GM19455 (cell line): ENCODE data around the gene STRN.
"Not testable (repeated sequence)": the region's sequence is repeated elsewhere in the genome, so short reads cannot be mapped to it uniquely, and the experiment has no call there.

Experiments used
- ATAC-seq: cut with Tn5 transposase; IDR thresholded peaks from one replicate; pipeline ENCODE4 v1.9.1; 2021; ENCODE audit not compliant: unreplicated experiment

The STRN gene

GRCh38 chr2:36849265-36849664 is 117.1 kb downstream of the STRN start:
- no peak for ATAC-seq

GRCh38 chr2:36843838-36844237 is 122.5 kb downstream of the STRN start:
- ATAC-seq: no peak

- ATAC-seq: no peak
Observed at GRCh38 chr2:36839976-36840617, 126.2 kb downstream of the STRN start.

- ATAC-seq: no peak
Observed at GRCh38 chr2:36834731-36835524, 131.4 kb downstream of the STRN start.

DNA sequence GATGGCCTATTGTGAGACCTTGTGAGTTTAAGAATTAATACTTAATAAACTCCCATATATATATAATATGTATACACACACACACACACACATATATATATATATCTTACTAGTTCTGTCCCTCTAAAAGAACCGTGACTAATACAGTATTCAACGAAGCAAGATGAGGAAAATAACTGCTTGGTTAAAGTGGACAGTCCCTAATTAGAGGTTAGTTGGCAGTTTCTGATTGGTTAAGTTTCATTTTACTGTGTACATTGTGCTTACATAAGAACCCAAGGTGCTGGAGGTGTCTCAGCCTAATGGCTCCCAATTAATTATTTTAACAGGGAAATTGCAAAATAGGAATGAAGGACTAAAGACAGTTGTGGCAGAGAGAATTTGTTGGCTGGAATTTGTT is 132.1 kb downstream of the STRN start:
- no peak for ATAC-seq

- no peak for ATAC-seq
Observed at GRCh38 chr2:36831185-36831584, 135.2 kb downstream of the STRN start.

DNA sequence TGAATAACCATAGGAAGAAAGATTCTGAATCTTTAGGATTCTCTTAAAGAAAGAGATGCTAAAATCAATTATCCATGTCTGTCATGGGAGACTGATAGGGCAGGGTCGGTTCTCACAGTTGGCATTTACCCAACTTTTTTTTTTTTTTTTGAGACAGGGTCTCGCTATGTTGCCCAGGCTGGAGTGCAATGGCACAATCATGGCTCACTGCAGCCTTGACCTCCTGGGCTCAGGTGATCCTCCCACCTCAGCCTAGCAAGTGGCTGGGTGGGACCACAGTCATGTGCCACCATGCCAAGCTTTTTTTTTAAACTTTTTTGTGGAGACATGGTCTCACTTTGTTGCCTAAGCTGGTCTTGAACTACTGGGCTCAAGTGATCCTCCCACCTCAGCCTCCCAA is 141.7 kb downstream of the STRN start:
- ATAC-seq: not testable (repeated sequence)

DNA sequence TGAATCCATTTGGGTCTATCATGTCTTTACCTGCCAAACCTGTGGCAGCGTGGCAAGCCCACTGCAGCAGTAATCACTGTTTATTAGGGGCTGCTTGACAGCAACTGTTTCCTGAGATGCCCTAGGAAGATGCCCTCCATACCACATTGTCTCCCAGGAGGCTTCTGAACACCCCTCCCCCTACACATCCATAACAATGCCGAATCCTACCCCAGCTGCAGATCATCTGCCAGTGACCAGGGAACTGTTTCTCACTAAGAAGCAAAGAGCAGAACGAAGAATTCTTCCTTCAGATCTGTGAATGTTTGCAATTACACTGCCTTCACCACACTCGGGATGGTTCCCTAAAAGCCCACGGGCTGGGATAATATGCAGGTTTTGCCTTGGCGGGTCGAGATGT is 142.1 kb downstream of the STRN start:
- ATAC-seq: no peak

DNA sequence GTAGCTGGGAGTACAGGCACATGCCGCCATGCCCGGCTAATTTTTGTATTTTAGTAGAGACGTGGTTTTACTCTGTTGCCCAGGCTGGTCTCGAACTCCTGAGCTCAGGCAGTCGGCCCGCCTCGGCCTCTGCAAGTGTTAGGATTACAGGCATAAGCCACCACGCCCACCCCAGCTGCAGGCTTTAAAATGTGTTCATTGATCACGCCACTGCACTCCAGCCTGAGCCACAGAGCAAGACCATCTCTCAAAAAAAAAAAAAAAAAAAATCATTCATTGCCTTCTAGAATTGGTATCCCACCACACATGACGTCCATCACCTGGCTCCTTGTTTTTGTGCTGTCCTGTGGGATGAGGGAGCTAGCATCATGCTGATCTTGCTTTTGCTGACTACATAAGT is 142.5 kb downstream of the STRN start:
- ATAC-seq: no peak

- no peak for ATAC-seq
Observed at GRCh38 chr2:36820942-36821605, 145.3 kb downstream of the STRN start.

DNA sequence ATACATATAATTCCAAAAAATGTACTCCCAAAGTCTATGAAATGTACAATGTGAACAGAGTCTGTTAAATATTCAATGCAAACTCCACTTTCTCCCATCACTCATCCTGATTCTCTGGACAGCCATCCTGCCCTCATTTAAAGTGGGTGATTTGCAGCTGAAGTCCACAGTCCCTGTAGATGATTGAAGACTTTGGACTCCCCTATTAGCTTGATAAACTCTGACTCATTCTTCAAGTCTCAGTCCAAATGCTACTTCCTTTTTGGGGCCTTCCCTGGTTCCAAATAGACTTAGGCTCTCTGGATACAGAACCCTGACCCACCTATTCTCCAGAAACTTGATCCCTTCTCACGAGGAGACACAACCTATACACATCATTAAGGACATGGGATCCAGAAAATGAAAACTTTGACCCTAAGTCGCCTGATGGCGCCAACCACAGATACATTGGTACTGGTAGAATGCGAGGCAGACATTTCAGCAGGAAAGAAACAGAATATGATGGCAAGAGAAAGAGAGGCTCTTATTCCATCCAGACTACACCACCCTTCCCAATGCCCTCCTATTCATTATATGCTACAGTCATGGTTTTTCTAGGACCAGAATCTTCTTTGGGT is 147.1 kb downstream of the STRN start:
- ATAC-seq: no peak

DNA sequence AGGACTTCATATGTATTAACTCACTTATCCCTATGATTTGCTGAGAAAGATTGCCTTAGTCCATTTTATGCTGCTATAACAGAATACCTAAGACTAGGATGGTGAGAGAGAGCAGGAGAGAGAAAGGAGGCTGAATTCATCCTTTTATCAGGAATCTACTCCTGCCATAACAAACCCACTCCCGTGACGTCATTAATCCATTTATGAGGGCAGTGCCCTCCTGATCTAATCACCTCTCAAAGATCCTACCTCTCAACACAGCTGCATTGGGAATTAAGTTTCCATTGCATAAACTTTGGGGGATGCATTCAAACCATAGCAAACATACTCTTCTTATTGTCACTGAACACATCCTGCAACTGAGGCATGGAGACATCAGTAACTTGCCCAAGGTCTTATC is 147.8 kb downstream of the STRN start:
- ATAC-seq: no peak

DNA sequence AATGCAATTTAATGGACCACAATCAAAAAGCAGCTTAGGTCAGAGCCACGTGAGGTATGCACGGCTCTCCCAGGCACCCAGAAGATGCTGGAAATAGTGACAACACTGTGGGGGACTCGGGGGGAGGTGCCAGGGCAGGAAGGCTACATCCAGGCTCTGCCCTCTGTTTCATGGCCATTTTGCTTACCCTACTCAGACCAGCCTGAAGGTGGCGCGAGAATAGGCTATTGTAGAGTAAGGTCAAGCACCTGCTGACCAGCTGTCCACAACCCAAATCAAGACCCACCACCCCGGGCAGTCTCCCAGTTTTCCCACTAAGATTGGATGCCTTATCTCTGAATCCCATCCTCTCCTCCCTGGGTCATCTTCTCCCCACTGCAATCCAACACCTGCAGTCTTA is 154.1 kb downstream of the STRN start:
- no peak for ATAC-seq

GRCh38 chr2:36811071-36811470 is 155.3 kb downstream of the STRN start:
- no peak for ATAC-seq

DNA sequence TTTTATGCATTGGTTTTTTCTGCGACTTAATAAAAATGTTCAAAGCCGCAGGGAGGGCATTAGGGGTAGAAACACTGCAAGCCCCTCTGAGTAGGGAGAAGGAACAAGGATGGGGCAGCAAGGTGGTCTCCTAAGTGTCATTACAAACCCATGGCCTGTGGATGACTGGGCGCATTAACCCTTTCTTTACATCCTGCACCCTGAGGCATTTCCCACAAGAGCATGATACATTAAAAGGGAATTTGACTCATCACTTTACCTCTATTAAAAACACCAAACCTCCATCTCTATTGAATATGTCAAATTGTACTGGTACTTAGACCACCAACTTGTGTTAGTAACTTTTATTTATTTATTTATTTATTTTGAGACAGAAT is 157.3 kb downstream of the STRN start:
- ATAC-seq: no peak

DNA sequence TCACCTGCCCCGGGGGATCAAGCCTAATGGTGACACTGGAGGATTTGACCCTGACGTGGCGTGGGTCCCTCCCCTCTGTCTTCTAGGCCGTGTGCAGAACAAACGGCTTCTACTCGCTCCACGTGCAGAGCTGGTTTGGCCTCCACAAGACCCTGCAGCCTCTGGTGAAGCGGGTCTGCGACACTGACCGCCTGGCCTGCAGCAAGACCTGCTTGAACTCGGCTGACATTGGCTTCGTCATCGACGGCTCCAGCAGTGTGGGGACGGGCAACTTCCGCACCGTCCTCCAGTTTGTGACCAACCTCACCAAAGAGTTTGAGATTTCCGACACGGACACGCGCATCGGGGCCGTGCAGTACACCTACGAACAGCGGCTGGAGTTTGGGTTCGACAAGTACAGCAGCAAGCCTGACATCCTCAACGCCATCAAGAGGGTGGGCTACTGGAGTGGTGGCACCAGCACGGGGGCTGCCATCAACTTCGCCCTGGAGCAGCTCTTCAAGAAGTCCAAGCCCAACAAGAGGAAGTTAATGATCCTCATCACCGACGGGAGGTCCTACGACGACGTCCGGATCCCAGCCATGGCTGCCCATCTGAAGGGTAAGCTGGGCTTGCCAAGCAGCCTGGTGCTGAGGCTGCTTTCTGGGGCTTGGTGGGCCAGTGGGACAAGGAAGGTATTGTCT is 157.8 kb downstream of the STRN start:
- ATAC-seq: no peak

- no peak for ATAC-seq
Observed at GRCh38 chr2:36807223-36807886, 159.0 kb downstream of the STRN start.

- ATAC-seq: no peak
Observed at GRCh38 chr2:36805635-36806224, 160.6 kb downstream of the STRN start.

DNA sequence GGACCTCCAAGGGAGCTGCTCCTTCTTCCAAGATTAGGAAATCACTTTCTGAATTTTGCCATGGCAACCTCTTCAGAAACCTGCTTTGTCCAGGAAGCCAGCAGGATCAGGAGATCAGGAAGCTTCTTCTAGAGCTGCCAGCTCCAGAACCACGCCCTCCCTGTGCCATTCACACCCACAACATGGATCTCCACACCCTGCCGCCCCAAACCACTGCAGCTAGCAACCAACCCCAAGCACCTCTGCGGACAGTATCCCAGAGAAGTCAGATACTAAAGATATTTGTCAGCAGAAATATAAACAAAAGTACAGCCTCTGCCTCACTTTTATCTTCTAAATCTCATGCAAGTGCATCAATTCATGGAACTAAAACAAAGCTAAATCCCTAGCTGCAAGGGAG is 163.4 kb downstream of the STRN start:
- ATAC-seq: no peak

- ATAC-seq: no peak
Observed at GRCh38 chr2:36801088-36801487, 165.2 kb downstream of the STRN start.
